A549 (cell line): Measurements from ENCODE around the gene HEXD. TPM values are rescaled to one million over a fixed set of nuclear protein-coding genes. Genes with fewer than 3 reads are reported as not detected.
"Not testable (repeated sequence)": the region's sequence is repeated elsewhere in the genome, so short reads cannot be mapped to it uniquely, and the experiment has no call there.

ENCODE experiments used
- ATAC-seq, 2 experiments: fragments of 200-7000 bp in 1 of 2; fragments of >200 bp in 1 of 2; cut with Nextera tagmentation in 1 of 2; cut with Tn5 transposase in 1 of 2; 3 replicates each; pipeline versions ENCODE4 v1.8.0 to v1.9.1; 2018 to 2020; ENCODE audit warnings: mild to moderate bottlenecking in 1 of 2, moderate library complexity in 1 of 2
- CTCF ChIA-PET: fragments of 300-600 bp; sonication (Branson Sonifier 250); formaldehyde crosslinking; extraction: SDS; loops from one replicate; lab custom pipeline; 2021; ENCODE audit warnings: antibody characterized with exemption, inconsistent platforms; lab: Yijun Ruan, JAX
- POLR2A ChIA-PET: fragments of 350-600 bp; formaldehyde crosslinking; extraction: SDS; loops from one replicate; lab custom pipeline; 2021; ENCODE audit warnings: antibody characterized with exemption, inconsistent platforms; lab: Yijun Ruan, JAX
- DNase-seq, 2 experiments: peaks; one replicate each; pipeline versions ENCODE4 v3.0.0 to v3.0.0-alpha.2; 2011 to 2016; ENCODE audit warnings: low read depth in 1 of 2, low spot score in 1 of 2
- FAIRE-seq: peaks from 2 replicates; lab custom pipeline; 2011; peaks lifted over from hg19 to GRCh38; lab: Jason Lieb, UNC
- H3K27ac ChIP-seq, 2 experiments: fragments of >200 bp; sonication (Bioruptor Twin); formaldehyde crosslinking; 3 replicates each; pipeline ENCODE4 v1.5.1; 2016 to 2017
- H3K4me1 ChIP-seq: fragments of >200 bp; sonication (Bioruptor Twin); formaldehyde crosslinking; 3 replicates; pipeline ENCODE4 v1.6.1; 2016
- H3K4me2 ChIP-seq: fragments of >200 bp; sonication (Bioruptor Twin); formaldehyde crosslinking; 3 replicates; pipeline ENCODE4 v1.6.1; 2016
- H3K4me3 ChIP-seq: fragments of >200 bp; sonication (Bioruptor Twin); formaldehyde crosslinking; 3 replicates; pipeline ENCODE4 v1.5.1; 2016
- H3K9me3 ChIP-seq: fragments of >200 bp; sonication (Bioruptor Twin); formaldehyde crosslinking; 3 replicates; pipeline ENCODE4 v1.6.1; 2016
- BCL3 ChIP-seq: fragments of >200 bp; sonication (Bioruptor Twin); formaldehyde crosslinking; IDR thresholded peaks from 3 replicates; pipeline ENCODE4 v1.6.1; 2016
- CHD2 ChIP-seq: fragments of 150-350 bp; IDR thresholded peaks from 2 replicates; pipeline ENCODE4 v1.6.1; 2014; ENCODE audit warnings: low read length; ENCODE audit not compliant: partially characterized antibody
- CHD4 ChIP-seq: fragments of 200-600 bp; sonication (generic); IDR thresholded peaks from 2 replicates; pipeline ENCODE4 v1.6.1; 2016; ENCODE audit warnings: antibody characterized with exemption, mild to moderate bottlenecking, borderline replicate concordance
- CTCF ChIP-seq: fragments of >200 bp; sonication (Bioruptor Twin); formaldehyde crosslinking; IDR thresholded peaks from 3 replicates; pipeline ENCODE4 v1.5.1; 2016
- FOXS1 ChIP-seq: fragments of 250-450 bp; sonication (Bioruptor Pico); IDR thresholded peaks from 2 replicates; pipeline ENCODE4 v1.5.0; 2020; ENCODE audit warnings: mild to moderate bottlenecking, moderate library complexity
- HES2 ChIP-seq: fragments of >200 bp; sonication (Bioruptor Twin); formaldehyde crosslinking; IDR thresholded peaks from 2 replicates; pipeline ENCODE4 v1.6.1; 2016
- HOXB13 ChIP-seq: fragments of 250-450 bp; sonication (Bioruptor Pico); IDR thresholded peaks from 2 replicates; pipeline ENCODE4 v1.5.0; 2020; ENCODE audit warnings: low read depth, mild to moderate bottlenecking, moderate library complexity
- MAX ChIP-seq: IDR thresholded peaks from 2 replicates; pipeline ENCODE4 v1.6.1; 2012
- MAZ ChIP-seq: fragments of 150-350 bp; IDR thresholded peaks from 2 replicates; pipeline ENCODE4 v1.6.1; 2014; ENCODE audit warnings: antibody characterized with exemption, low read depth, low read length, borderline replicate concordance
- PBX3 ChIP-seq: IDR thresholded peaks from 2 replicates; pipeline ENCODE4 v1.6.1; 2012
- RAD21 ChIP-seq, 2 experiments: fragments of >200 bp in 1 of 2; sonication (Bioruptor Twin) in 1 of 2; formaldehyde crosslinking in 1 of 2; IDR thresholded peaks in 1 of 2; conservative IDR thresholded peaks in 1 of 2; 2 replicates in 1 of 2; 3 replicates in 1 of 2; pipeline ENCODE4 v1.6.1; 2012 to 2018; ENCODE audit warnings: inconsistent platforms in 1 of 2
- REST ChIP-seq: fragments of 200-600 bp; sonication (generic); IDR thresholded peaks from 2 replicates; pipeline ENCODE4 v1.6.1; 2016; ENCODE audit warnings: antibody characterized with exemption, mild to moderate bottlenecking, moderate library complexity
- TP53 ChIP-seq: fragments of 250-450 bp; sonication (Bioruptor Pico); IDR thresholded peaks from 2 replicates; pipeline ENCODE4 v1.5.0; 2021; ENCODE audit warnings: mild to moderate bottlenecking, moderate library complexity
- ZFP36 ChIP-seq: fragments of 450-650 bp; IDR thresholded peaks from 2 replicates; pipeline ENCODE4 v1.6.1; 2014; ENCODE audit warnings: borderline replicate concordance; ENCODE audit not compliant: partially characterized antibody
- WGBS: methylation state at CpG from one replicate; pipeline ENCODE4 v1.1.6; 2017; ENCODE audit errors: missing lambda C conversion rate; 5-methylcytosine and 5-hydroxymethylcytosine counted together
- polyA plus RNA-seq, 4 experiments: library from polyadenylated mRNA; depleted of rRNA in 3 of 4; stranded (reverse); fragments of >200 nt; fragmentation: RNase III in 1 of 4; extraction: RNeasy Plus Mini Kit Qiagen cat#74134 plus additional on column Dnase treatment in 1 of 4; gene quantifications; 2 replicates in 3 of 4; 3 replicates in 1 of 4; pipeline ENCODE4 v1.2.3, GENCODE V29; 2011 to 2017

Gene HEXD
- polyA plus RNA-seq, 2 of the 4 experiments (the other 2 are of a cell fraction), result 18.0 to 19.5 TPM

GRCh38 chr17:82380860-82381702 is 37.1 kb upstream of the HEXD start:
- 40% methylated on average over 23 of the region's 23 CpGs for WGBS
- H3K4me2 ChIP-seq, result peak overlapping the region; percentile 63
- ATAC-seq, result no peak
- CTCF ChIA-PET, result interaction anchor here (1.1 to 1.9 kb wide), 4 partner anchors 8 to 30 kb away, joined by 3 to 6 read pairs (median 6); no protein-coding TSS in a partner anchor
- DNase-seq, result no peak
- TF ChIP-seq REST (no peak), HES2 (no peak), MAZ (no peak), MAX (0 out of 2 replicates have a peak, but pooled peaks have one; percentile 21)
- H3K4me1 ChIP-seq, result peaks cover 24% of the 10 kb centered on the region
- POLR2A ChIA-PET, result no interaction called here
- no peaks in the 10 kb centered on the region for H3K9me3 ChIP-seq
- peak overlapping the region in 1 of 2 experiments; percentile 3; a peak in 1 of 6 replicates for H3K27ac ChIP-seq
- FAIRE-seq, result peak; percentile 77
- no peak overlapping the region for H3K4me3 ChIP-seq

- peaks cover 29% of the 10 kb centered on the region for H3K4me1 ChIP-seq
- ATAC-seq, FAIRE-seq, DNase-seq, H3K27ac ChIP-seq, H3K4me3 ChIP-seq, POLR2A ChIA-PET, H3K9me3 ChIP-seq: not testable (repeated sequence)
- WGBS, result 72% methylated on average over 10 of the region's 10 CpGs
- H3K4me2 ChIP-seq, result peak overlapping the region; percentile 63; the same call in 1 of the 3 replicates
- CTCF ChIA-PET, result interaction anchor here (0.8 to 1.9 kb wide), 4 partner anchors 11 to 145 kb away, joined by 3 to 6 read pairs (median 3); no protein-coding TSS in a partner anchor
These were observed 36.5 kb upstream of the HEXD start for GRCh38 chr17:82381703-82382009.

- FAIRE-seq, H3K4me3 ChIP-seq, H3K27ac ChIP-seq, POLR2A ChIA-PET, H3K9me3 ChIP-seq, H3K4me2 ChIP-seq, DNase-seq, ATAC-seq: not testable (repeated sequence)
- H3K4me1 ChIP-seq, result peaks cover 29% of the 10 kb centered on the region
- CTCF ChIA-PET, result interaction anchor here (0.8 to 3.3 kb wide), 5 partner anchors 10 to 146 kb away, joined by 3 to 8 read pairs (median 3); no protein-coding TSS in a partner anchor
- WGBS, result 84% methylated on average over 19 of the region's 21 CpGs
These were observed 35.8 kb upstream of the HEXD start for GRCh38 chr17:82382220-82382932.

- POLR2A ChIA-PET, result no interaction called here
- TF ChIP-seq RAD21 (conservative IDR thresholded peaks at IDR 0.05 in 1 of 2, IDR thresholded peaks at IDR 0.05 in 1 of 2), result no peak
- TF ChIP-seq ZFP36, result no peak
- TF ChIP-seq PBX3, result no peak
- no peak for TF ChIP-seq FOXS1
- TF ChIP-seq HOXB13 (CRISPR knock-in tag), result no peak
- TF ChIP-seq TP53 (CRISPR knock-in tag), result no peak
- no peak for TF ChIP-seq CHD2
- no peak for TF ChIP-seq BCL3
- no peak for TF ChIP-seq CTCF
- TF ChIP-seq CHD4, result no peak
- CTCF ChIA-PET, result interaction anchor here (1.1 to 3.3 kb wide), 4 partner anchors 10 to 146 kb away, joined by 3 to 8 read pairs (median 4); no protein-coding TSS in a partner anchor
- H3K4me3 ChIP-seq, result no peak overlapping the region
- FAIRE-seq, result no peak
- H3K4me1 ChIP-seq, result peaks cover 29% of the 10 kb centered on the region
- H3K4me2 ChIP-seq, result no peak overlapping the region
- H3K9me3 ChIP-seq, result no peaks in the 10 kb centered on the region
- 83% methylated on average over 10 of the region's 11 CpGs for WGBS
- no peak overlapping the region for H3K27ac ChIP-seq
- no peak for ATAC-seq
- DNase-seq, result no peak
These were observed 35.3 kb upstream of the HEXD start for GRCh38 chr17:82382933-82383255.
